HUES64 (cell line): ENCODE results near the gene FAM162A.

Source experiments
- H3K27ac ChIP-seq: 2 replicates; pipeline ENCODE4 v1.7.0; 2013; ENCODE audit warnings: low read depth, low read length, inconsistent platforms
- H3K27me3 ChIP-seq: 2 replicates; pipeline ENCODE4 v1.6.1; 2013; ENCODE audit warnings: mild to moderate bottlenecking, low read length; ENCODE audit not compliant: insufficient read depth
- H3K36me3 ChIP-seq: 2 replicates; pipeline ENCODE4 v1.6.1; 2013; ENCODE audit warnings: mild to moderate bottlenecking, low read length; ENCODE audit not compliant: insufficient read depth
- H3K4me1 ChIP-seq: 2 replicates; pipeline ENCODE4 v1.6.1; 2013; ENCODE audit warnings: mild to moderate bottlenecking, low read length, moderate library complexity; ENCODE audit not compliant: insufficient read depth
- H3K4me3 ChIP-seq: 2 replicates; pipeline ENCODE4 v1.5.1; 2013; ENCODE audit warnings: mild to moderate bottlenecking, low read length, moderate library complexity
- H3K9ac ChIP-seq: 2 replicates; pipeline ENCODE4 v1.6.1; 2013; ENCODE audit warnings: mild to moderate bottlenecking, low read depth, low read length
- H3K9me3 ChIP-seq: 2 replicates; pipeline ENCODE4 v1.6.1; 2013; ENCODE audit warnings: low read depth, low read length; ENCODE audit not compliant: insufficient read depth
- WGBS: fragments of 150-250, 120-280 bp; methylation state at CpG from one replicate; pipeline ENCODE4 v1.1.7; 2013; ENCODE audit warnings: missing lambda C conversion rate; 5-methylcytosine and 5-hydroxymethylcytosine counted together

Gene FAM162A

DNA sequence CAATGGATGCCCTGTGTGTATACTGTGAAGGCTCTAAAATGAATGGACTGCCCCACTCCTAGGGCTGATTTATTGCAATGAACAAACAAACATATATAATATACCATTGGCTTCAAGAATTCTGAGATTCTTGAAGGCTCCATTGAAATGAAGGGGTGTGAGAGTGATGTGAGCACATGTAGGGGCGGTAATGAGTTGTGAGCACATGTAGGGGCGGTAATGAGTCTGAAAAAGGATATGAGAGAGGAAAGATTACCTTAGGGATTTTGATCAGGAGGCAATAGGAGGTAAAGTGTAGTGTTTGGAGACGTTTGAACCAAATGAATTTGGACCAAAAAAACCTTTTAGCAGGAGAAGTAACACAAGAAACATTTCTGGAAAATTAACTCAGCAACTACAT, 3.7 kb downstream of the FAM162A start:
- H3K9ac ChIP-seq, result no peak overlapping the region
- H3K27ac ChIP-seq, result no peak overlapping the region
- peaks cover 21% of the 10 kb centered on the region; the same call in 1 of the 2 replicates for H3K36me3 ChIP-seq
- no peaks in the 10 kb centered on the region for H3K27me3 ChIP-seq
- no peak overlapping the region for H3K4me3 ChIP-seq
- H3K9me3 ChIP-seq, result no peaks in the 10 kb centered on the region
- peaks cover 12% of the 10 kb centered on the region for H3K4me1 ChIP-seq
- WGBS, result 86% methylated on average over 3 of the region's 3 CpGs

DNA sequence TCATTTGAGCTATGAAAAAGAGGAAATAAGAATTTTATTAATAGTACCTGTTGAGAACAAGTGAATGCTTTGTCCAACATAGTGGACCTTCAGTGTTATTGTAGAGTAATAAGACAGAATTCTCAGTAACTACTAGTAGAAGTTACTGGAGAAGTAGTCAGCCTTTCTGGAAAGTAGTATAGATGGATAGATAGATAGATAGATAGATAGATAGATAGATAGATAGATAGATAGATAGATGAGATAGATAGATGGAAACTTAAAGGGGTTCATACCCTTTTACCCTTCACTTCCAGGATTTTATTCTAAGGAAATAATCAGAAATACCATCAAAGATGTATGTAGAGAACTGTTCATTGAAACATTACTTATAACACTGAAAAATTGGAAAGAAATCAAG, 5.2 kb downstream of the FAM162A start:
- H3K36me3 ChIP-seq, result peaks cover 30% of the 10 kb centered on the region
- H3K27me3 ChIP-seq, result no peaks in the 10 kb centered on the region
- peaks cover 5% of the 10 kb centered on the region; the same call in 1 of the 2 replicates for H3K4me1 ChIP-seq
- no peak overlapping the region for H3K4me3 ChIP-seq
- H3K9me3 ChIP-seq, result no peaks in the 10 kb centered on the region
- no peak overlapping the region for H3K27ac ChIP-seq
- no peak overlapping the region for H3K9ac ChIP-seq

DNA sequence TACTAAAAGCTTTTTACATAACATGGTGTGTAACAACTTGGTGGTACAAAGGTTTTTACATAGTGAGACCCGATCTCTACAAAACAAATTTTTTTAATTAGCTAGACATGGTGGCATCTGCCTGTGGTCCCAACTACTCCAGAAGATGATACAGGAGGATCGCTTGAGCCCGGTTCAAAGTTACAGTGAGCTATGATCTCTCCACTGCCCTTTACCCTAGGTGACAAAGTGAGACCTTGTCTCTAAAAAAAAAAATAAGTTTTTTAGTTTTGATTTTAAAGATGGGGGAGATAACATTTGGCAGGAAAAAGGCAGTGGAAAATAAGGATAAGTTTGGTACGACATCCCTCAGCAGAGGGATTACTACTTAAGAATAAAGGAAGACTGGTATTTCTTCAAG, 5.9 kb downstream of the FAM162A start:
- H3K9me3 ChIP-seq, result no peaks in the 10 kb centered on the region
- peaks cover 5% of the 10 kb centered on the region; the same call in 1 of the 2 replicates for H3K4me1 ChIP-seq
- H3K36me3 ChIP-seq, result peaks cover 34% of the 10 kb centered on the region
- no peak overlapping the region for H3K27ac ChIP-seq
- H3K4me3 ChIP-seq, result no peak overlapping the region
- no peak overlapping the region for H3K9ac ChIP-seq
- 98% methylated on average over 4 of the region's 4 CpGs for WGBS
- no peaks in the 10 kb centered on the region for H3K27me3 ChIP-seq

DNA sequence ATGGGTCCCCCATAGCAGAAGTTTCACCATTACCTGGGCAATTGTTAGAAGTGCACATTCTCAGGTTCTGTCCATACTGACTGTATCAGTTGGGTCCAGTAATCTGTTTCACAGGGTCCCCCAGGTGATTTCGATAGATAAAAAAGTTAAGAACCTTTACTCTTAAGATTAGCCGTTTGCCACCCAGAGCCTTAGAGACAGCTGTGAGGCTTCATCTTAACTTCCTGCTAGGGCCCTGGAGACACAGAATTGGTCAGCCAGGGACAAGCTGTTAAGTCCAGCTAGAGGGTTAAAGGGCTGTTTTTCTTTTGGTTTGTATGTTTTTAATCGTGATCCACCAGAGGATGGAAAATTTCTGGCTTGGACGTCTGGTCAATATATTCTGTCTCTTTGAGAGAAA, 6.7 kb downstream of the FAM162A start:
- H3K9me3 ChIP-seq, result no peaks in the 10 kb centered on the region
- no peaks in the 10 kb centered on the region for H3K27me3 ChIP-seq
- no peak overlapping the region for H3K9ac ChIP-seq
- H3K36me3 ChIP-seq, result peaks cover 30% of the 10 kb centered on the region
- no peak overlapping the region for H3K4me3 ChIP-seq
- 92% methylated on average over 4 of the region's 4 CpGs for WGBS
- no peak overlapping the region for H3K27ac ChIP-seq
- H3K4me1 ChIP-seq, result peaks cover 2% of the 10 kb centered on the region; the same call in 1 of the 2 replicates

DNA sequence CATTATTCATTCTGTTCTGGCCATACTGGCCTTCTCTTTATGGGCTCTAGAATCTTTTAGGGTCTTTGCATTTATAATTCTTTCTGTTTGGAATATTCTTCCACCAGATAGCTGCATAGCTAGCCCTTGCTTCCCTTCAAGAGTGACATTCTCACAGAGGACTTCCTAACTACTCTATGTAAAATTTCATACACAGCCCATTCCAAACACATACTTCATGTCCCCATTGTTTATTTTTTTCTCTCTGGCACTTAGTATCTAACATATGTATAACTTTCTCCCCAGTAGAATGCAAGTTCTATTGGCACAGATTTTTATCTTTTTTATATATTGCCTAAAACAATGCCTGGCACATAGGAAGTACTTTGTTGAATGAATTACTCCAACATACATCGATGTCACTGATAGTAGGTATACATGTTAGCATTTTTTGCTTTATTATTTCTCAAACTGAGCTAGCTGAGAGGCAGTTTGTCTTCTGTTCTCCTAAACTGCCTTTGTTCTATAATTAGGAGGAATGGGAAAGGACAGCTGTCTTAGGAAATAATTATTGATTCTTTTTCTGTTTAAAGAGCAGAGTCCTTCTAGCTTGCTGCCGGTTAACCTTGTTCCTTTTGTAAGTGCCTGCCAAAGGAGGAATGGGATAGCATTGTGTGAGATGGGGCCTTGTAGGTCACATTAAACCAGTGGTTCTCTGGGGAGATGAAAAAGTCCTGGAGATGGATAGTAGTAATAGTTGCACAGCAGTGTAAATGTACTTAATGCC, 7.9 kb downstream of the FAM162A start:
- Histone ChIP-seq H3K4me1 (no peaks in the 10 kb centered on the region), H3K36me3 (peaks cover 22% of the 10 kb centered on the region), H3K9ac (no peak overlapping the region), H3K27ac (no peak overlapping the region), H3K4me3 (no peak overlapping the region), H3K9me3 (no peaks in the 10 kb centered on the region), H3K27me3 (no peaks in the 10 kb centered on the region)
- WGBS, result 93% methylated on average over 1 of the region's 2 CpGs

DNA sequence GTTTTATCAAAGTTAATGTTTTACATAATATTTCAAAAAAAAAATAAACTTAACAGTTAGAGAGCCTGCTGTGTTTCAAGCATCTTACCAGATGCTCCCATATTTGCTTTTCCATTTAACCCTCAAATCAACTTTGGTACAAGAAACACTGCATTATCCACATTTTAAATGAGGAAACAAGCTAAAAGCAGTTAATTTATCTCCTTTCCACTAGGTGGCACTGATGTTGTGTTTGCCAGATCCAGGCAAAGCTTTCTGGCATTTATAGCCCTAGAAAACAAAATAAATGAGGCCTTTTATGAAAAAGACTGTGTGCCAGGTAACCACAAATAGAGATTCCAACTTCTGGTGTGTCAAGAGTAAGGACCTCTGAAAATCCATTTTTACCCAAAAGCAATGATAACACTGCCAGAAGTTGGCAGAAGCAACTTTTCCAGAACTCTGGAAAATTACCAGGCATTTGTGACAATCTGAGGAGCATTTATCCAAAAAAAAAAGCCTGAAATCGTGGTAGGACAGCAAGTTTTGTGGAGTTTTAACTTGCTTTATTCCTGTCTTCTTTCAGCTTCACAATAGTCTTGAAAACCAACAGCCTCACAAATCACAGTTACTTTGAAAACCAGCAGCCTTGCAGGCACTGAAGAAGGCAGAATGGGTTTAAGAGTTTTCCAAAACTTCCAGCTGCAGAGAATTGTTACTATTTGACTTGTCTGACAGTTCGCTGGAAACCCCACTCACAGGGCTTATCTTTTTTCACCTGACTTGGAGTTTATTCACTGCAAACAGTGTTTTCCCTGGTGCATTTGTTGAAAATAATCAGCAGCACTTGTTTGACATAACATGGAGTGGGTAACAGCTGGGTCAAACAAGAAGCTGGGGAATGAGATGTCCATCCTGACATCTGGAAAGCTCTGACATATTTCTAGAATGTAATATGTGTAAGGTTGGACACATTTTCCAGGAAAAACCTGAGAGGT, 9.2 kb downstream of the FAM162A start:
- 85% methylated on average over 2 of the region's 2 CpGs for WGBS
- H3K27ac ChIP-seq, result peak overlapping the region; percentile 8; the same call in 1 of the 2 replicates
- H3K4me1 ChIP-seq, result no peaks in the 10 kb centered on the region

DNA sequence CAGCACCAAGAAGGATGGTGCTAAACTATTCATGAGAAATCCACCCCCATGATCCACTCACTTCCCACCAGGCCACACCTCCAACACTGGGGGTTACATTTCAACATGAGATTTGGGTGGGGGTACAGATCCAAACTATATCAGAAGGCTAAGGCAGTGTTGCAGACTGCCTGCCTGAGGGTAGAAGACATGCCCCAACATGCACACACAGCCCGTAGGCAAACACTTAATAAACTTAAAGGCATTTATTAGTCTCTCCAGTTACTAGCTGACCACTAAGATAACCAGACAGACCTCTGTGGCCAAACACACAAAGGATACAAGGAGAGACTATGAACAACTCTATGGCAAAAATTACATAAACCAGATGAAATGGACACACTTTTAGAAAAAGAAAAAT, 10.2 kb downstream of the FAM162A start:
- no peak overlapping the region for H3K4me3 ChIP-seq
- no peak overlapping the region for H3K27ac ChIP-seq
- no peaks in the 10 kb centered on the region for H3K27me3 ChIP-seq
- H3K36me3 ChIP-seq, result peaks cover 13% of the 10 kb centered on the region
- 96% methylated on average over 1 of the region's 1 CpG for WGBS
- no peaks in the 10 kb centered on the region for H3K9me3 ChIP-seq
- no peaks in the 10 kb centered on the region for H3K4me1 ChIP-seq
- H3K9ac ChIP-seq, result 0 out of 2 replicates have a peak overlapping the region, but pooled peaks have one; percentile 8

More for the DNA sequence above, 9.2 kb downstream of the FAM162A start:
- Histone ChIP-seq H3K27me3 (no peaks in the 10 kb centered on the region), H3K9ac (no peak overlapping the region), H3K4me3 (no peak overlapping the region), H3K9me3 (no peaks in the 10 kb centered on the region), H3K36me3 (peaks cover 13% of the 10 kb centered on the region)

DNA sequence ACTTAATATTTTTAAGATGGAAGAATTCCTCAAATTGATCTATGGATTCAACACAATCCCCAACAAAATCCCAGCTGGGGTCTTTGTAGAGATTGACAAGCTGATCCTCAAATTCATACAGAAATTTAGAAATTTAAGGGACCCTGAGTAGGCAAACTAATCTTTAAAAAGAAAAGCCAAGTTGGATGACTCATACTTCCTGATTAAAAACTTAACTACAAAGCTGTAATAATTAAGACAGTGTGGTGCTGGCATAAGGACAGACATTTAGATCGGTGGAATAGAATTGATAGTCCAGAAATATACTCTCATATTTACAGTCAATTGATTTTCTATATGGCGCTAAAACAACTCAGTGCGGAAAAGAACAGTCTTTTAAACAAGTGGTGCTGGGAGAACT, 11.6 kb downstream of the FAM162A start:
- 100% methylated on average over 2 of the region's 3 CpGs for WGBS
- H3K27ac ChIP-seq, result no peak overlapping the region
- H3K36me3 ChIP-seq, result peaks cover 13% of the 10 kb centered on the region
- H3K4me3 ChIP-seq, result no peak overlapping the region
- no peaks in the 10 kb centered on the region for H3K27me3 ChIP-seq
- H3K9ac ChIP-seq, result no peak overlapping the region
- H3K9me3 ChIP-seq, result no peaks in the 10 kb centered on the region
- no peaks in the 10 kb centered on the region for H3K4me1 ChIP-seq

DNA sequence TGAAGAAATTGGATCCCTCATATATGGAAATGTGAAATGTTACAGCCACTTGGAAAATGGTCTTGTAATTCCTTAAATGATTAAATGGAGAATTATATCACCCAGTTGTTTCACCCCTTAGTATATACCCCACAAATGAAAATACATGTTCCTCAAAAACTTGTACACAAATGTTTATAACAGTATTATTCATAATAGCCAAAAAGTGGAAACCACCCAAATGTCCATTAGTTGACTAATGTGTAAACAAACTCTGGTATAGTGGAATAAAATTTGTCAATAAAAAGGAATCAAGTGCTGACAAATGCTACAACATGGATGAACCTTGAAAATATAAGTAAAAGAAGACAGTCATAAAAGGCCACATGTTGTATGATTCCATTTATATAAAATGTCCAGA, 12.5 kb downstream of the FAM162A start:
- Histone ChIP-seq H3K4me3 (no peak overlapping the region), H3K9me3 (no peaks in the 10 kb centered on the region), H3K27me3 (no peaks in the 10 kb centered on the region), H3K36me3 (peaks cover 13% of the 10 kb centered on the region), H3K4me1 (no peaks in the 10 kb centered on the region), H3K27ac (no peak overlapping the region), H3K9ac (no peak overlapping the region)

DNA sequence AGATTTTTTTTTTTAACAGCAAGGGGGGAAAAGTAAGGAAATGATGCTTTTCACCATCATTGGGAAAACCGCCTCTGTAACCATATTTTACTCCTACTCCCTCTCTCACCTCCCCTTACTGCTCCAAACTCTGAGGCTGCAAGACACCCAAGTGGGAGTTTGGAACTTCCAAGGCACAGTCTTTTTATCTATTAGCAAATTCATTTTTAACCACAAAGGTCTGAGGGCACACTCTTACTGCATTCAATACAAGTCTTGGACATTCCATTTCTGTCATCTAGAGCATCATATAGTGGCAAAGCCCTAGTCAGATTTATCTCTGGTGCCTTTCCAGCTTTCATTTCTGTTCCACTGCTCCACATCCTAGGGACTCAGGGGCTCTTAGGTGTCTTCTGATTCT, 13.2 kb downstream of the FAM162A start:
- 96% methylated on average over 1 of the region's 1 CpG for WGBS
- no peaks in the 10 kb centered on the region for H3K27me3 ChIP-seq
- no peak overlapping the region for H3K9ac ChIP-seq
- H3K36me3 ChIP-seq, result peaks cover 15% of the 10 kb centered on the region
- no peak overlapping the region for H3K4me3 ChIP-seq
- no peak overlapping the region for H3K27ac ChIP-seq
- no peaks in the 10 kb centered on the region for H3K4me1 ChIP-seq
- H3K9me3 ChIP-seq, result no peaks in the 10 kb centered on the region

DNA sequence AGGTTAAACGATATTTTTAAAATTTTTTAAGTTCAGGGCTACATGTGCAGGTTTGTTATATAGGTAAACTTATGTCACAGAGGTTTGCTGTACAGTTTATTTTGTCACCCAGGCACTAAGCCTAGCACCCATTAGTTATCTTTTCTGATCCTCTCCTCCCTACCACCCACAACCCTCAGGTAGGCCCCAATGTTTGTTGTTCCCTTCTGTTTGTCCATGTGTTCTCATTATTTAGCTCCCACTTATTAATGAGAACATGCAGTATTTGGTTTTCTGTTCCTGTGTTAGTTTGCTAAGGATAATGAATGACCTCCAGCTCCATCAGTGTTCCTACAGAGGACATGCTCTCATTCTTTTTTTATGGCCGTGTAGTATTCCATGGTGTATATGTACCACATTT, 14.9 kb downstream of the FAM162A start:
- no peak overlapping the region for H3K4me3 ChIP-seq
- H3K4me1 ChIP-seq, result no peaks in the 10 kb centered on the region
- no peaks in the 10 kb centered on the region for H3K27me3 ChIP-seq
- 97% methylated on average over 2 of the region's 2 CpGs for WGBS
- H3K36me3 ChIP-seq, result peaks cover 24% of the 10 kb centered on the region
- H3K27ac ChIP-seq, result no peak overlapping the region
- H3K9ac ChIP-seq, result no peak overlapping the region
- H3K9me3 ChIP-seq, result no peaks in the 10 kb centered on the region
